HTERT RPE-1 (cell line): Measurements from ENCODE around the gene NME9.
"Not testable (repeated sequence)": the region's sequence is repeated elsewhere in the genome, so short reads cannot be mapped to it uniquely, and the experiment has no call there.

Source experiments
- in situ Hi-C: fragments of 300-500 bp; cut with MboI; formaldehyde crosslinking; loops from 4 replicates; pipeline ENCODE4 v1.14.3; 2020; ENCODE audit warnings: low sequenced_read_pairs

Gene NME9, protein sequence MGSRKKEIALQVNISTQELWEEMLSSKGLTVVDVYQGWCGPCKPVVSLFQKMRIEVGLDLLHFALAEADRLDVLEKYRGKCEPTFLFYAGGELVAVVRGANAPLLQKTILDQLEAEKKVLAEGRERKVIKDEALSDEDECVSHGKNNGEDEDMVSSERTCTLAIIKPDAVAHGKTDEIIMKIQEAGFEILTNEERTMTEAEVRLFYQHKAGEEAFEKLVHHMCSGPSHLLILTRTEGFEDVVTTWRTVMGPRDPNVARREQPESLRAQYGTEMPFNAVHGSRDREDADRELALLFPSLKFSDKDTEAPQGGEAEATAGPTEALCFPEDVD

DNA sequence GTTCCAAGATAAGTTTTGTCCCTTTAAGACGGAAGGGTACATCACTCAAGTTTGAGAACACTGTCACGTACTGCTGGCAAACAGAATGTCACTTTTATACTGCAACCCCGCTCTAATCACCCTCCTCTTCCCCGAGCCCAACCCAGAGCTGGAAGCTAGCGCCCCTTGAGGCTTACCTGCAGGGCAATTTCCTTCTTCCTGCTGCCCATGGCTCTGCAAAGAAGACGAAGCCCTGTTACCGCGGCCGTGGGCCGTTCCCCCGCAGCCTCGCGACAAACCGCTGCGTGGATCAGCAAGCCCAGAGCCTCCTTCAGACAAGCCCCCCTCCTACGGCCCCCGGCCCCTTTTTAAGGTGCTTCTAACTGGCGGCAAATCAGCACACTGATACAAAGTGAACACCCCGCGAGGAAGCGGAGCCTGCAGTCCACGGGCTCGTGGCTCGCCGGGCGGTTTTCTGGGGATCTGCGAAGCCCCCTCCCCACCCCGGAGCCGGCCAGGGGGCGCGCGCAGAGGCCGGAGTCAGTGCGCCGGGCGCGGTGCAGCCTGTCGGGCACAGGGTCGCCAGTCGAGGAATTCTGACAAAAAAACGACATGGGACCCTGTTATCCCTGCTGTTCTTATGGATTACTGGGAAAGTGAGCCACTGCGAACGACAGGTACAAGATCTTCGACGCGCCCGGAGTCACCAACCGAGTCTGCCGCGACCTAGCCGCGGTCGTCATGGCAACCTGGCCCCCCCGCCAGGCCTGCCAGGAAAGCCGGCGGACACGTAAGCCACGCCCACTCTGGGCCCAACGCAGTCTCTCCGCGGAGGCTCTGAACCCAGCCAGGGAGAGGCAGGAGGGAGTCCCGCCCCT is at the start of gene NME9:
NME9 (minus strand) TSS at position 725 of the 857 bp plus-strand sequence; CDS start at position 209, 516 bp downstream.
- in situ Hi-C loops = no loop called here

DNA sequence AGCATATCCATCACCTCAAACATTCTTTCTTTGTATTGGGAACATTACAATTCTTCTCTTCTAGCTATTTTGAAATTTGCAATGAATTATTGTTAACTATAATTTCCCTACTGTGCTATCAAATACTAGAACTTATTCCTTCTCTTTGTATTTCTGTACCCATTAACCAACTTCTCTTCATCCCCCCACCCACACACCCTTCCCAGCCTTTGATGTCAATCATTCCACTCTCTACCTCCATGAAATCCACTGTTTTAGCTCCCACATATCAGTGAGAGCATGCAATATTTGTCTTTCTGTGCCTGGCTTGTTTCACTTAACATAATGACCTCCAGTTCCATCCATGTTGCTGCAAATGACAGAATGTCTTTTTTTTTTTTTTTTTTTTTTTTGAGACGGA is 49.3 kb upstream of the NME9 start:
- in situ Hi-C loops = no loop called here

- in situ Hi-C loops = no loop called here
These were observed 48.7 kb upstream of the NME9 start for GRCh38 chr3:138378331-138378730.

DNA sequence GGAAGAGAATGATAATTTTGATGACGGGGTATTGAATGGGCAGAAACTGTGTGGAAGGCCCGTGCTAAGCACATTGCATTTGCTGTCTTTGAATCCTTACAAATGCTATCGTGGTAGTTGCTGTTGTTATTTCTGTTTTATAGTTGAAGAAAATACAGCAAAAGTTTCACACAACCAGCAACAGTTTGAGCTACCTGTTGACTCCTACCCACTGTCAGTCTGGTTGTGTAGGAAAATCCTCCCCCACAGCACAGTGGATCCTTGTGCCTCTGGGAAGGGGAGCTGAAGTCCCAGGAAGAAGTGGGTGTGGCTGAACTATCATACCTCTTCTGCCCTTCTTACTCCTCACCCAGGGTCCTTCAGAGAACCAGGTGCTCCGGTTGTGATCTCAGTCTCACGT is 48.2 kb upstream of the NME9 start:
- in situ Hi-C loops = no loop called here

DNA sequence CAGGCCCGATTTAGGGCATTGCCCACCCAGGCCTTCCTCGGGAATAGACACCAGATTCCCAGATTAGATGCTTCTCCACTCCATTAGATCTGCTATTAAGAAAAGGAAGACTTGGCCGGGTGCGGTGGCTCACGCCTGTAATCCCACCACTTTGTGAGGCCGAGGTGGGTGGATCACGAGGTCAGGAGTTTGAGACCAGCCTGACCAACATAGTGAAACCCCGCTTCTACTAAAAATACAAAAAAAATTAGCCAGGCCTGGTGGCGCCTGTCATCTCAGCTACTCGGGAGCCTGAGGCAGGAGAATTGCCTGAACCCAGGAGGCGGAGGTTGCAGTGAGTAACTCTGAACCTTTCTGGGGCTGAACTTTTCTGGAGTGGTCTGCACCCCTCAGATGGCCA is 47.6 kb upstream of the NME9 start:
- in situ Hi-C loops = not testable (repeated sequence)

DNA sequence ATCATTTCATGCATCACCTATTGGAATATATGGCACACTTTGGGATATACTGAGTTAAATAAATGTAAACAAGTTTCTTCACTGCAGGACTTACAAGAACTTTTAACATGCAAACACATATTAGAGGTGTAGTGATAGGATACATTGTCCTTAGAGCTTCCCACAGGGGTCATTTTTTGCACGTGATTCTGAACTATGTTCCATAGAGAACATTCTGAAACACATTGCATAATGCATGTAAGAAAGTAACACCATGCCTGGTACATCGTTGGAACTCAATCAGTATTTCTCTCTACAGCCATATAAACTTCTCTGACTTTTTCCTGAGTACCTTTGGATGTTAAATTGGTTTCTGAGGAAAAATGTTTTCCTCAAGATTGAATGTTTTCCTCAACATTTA is 47.0 kb upstream of the NME9 start:
- in situ Hi-C loops = no loop called here

DNA sequence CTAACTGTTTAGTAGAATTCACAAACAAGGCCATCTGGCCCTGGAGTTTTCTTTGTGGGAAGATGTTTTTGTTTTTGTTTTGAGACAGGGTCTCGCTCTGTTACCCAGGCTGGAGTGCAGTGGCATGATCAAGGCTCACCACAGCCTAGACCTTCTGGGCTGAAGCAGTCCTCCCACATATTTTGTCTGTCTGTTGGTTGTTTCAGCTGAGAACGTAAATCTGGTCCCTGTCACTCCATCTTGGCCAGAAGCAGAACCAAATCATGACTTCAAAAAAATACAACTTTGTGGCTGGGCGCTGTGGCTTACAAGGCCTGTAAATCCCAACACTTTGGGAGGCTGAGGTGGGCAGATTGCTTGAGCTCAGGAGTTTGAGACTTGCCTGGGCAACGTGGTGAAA is 45.8 kb upstream of the NME9 start:
- in situ Hi-C loops = no loop called here

- in situ Hi-C loops = no loop called here
These were observed 45.0 kb upstream of the NME9 start for GRCh38 chr3:138374573-138375134.

DNA sequence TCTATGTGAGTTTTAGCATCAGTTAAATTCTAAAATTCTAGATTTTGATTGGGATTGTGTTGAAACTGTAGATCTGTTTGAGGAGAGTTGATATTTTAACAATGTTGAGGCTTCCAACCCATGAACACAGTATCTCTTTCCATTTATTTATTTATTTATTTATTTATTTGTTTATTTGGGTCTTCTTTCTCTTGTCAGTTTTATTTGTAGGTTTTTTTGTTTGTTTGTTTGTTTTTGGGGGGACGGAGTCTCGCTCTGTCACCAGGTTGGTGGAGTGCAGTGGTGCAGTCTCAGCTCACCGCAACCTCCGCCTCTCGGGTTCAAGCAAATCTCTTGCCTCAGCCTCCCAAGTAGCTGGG is 44.1 kb upstream of the NME9 start:
- in situ Hi-C loops = no loop called here

- in situ Hi-C loops = no loop called here
These were observed 43.6 kb upstream of the NME9 start for GRCh38 chr3:138373087-138373735.

DNA sequence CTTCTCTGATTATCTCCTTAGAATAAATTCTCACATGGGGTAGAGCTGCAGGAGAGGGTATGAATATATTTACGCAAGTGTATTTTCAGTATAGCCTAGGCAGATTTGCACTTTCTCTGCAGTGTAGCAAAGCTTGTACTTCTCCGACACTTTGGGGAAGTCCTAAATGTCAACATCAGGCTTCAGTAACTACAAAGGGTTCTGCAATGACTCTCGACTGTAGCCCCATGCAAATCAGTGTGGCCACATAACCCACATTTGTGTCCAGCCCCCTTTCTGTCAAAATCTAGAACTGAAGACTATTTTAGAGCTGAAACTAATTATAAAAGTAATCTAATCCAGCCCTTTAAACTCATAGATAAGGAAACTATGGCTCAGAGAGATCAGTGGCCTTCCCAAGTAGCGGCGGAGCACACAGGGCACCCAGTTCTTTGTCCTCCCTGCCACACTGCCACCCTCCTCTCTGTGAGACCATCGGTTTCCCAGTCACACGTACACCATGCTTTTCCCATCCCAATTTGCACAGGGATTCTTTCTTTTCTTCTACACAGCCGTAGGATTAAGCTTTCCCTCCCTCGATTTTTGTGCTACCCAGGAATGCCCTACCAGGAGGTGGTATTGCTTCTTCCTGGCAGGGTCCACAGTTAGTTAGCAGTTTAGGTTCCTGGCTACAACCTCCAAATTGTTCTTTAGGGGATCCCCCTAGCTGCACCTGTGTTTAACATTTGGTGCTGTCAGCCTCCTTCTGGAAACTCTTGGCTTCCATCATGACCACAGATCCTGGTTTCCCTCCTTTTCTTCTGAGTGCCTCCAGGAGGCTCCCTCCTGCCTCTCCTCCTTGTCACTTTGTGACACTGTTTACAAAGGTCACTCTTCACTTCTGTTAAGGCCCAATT is 41.7 kb upstream of the NME9 start:
- in situ Hi-C loops = no loop called here

- in situ Hi-C loops = no loop called here
These were observed 40.7 kb upstream of the NME9 start for GRCh38 chr3:138370321-138370720.

- in situ Hi-C loops = no loop called here
These were observed 39.7 kb upstream of the NME9 start for GRCh38 chr3:138369151-138369900.

DNA sequence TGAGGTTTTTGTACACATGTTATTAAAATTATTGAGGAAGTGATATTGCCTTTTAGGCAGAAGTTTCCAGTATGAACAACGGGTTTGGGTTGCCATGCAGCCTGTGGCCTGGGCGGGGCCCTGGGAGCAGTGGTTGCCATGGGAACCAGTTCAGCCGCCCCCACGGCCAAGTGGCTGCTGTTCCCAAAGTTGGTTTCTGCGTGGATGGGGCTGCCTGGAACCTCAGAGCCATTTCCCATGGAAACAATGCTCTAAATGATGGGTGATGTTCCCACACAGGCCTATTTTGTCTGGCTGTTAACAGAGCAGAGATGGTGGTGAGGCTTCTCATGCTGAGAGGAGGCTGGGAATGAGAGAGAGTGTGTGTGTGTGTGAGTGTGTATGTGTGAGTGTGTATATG is 38.3 kb upstream of the NME9 start:
- in situ Hi-C loops = no loop called here

GRCh38 chr3:138367326-138367850 is 37.7 kb upstream of the NME9 start:
- in situ Hi-C loops = no loop called here

DNA sequence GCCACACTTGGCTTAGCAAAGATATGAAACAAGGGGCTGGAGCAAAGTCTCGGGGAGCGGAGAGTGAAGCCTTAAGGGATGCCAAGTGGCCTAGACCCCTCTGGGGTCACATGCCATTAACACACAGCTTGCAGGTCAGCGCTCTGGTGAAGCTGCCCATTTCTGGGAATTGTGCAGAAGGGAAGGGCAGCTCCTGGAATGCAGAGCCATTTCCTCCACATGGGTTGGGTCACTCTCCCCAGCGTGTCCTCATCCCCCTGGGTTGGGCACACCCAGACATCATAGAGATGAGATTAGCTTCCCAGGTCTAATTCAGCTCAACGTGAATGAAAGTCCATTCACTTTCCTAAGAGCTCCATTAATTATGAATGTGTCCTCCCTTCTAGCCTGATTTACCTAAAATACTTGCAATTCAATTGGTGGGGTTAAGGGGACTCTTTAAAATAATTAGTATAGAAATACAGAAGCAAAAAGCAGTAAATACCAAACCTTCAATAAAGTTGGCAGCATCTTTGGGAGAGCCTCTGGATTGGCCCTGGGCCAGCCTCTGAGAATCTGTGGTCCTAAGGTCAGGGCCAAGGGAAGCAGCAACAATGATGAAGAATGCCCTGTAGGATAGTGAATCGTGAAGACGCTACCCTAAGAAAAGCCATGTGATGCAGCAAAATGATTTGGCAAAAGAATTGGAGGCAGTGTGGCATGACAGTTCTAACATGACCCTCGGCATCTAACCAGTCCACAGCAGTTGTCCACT is 36.5 kb upstream of the NME9 start:
- in situ Hi-C loops = no loop called here

GRCh38 chr3:138365253-138365555 is 35.6 kb upstream of the NME9 start:
- in situ Hi-C loops = no loop called here

DNA sequence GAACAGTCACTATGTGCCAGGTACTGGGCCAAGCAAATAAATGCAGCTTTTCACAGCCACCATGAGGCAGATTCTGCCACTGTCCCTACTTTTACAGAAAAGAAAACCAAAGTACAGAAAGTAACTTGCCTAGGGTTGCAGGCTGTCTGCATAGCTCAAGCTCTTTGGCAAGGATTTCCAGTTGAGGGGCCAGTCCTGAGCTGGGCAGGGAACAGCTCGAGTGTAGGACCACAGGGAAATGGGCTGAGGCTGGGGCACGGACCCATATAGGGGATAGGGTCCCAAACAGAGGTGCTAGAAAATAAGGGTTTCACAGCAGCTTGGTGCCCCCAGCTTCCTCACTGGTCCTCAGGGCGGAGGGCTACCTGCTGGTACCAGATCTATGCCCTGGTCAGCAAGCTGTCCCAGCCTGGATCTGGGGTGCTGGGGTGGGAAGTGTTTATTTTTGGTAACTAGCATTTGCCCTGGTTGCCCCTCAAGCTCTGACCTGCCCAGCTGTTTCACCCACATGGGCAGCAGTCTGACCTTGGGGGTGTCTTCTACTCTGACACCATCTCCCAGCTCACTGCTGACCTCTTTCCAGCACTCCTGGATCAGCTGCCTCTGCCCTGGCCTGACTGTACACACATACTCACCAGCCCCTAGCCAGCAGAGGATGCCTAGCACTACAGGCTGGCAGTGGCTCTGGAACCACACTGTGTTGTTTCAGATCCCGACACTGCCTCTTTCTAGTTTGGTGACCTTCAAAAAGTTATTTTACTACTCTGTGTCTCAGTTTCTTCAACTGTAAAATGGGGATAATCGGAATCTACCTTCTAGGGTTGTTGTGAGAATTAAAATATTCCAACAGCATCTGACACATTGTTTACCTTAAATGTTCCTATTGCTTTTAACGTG is 35.0 kb upstream of the NME9 start:
- in situ Hi-C loops = no loop called here
